HFFc6 (cell line): ENCODE results near the gene GRIN3B. TPM values are rescaled to one million over a fixed set of nuclear protein-coding genes. Genes with fewer than 3 reads are reported as not detected.

ENCODE experiments used
- DNase-seq: peaks from one replicate; pipeline ENCODE4 v3.0.0-alpha.2; 2018
- H3K27ac Mint-ChIP-seq: 2 replicates; pipeline ENCODE4 v1.8.0; 2020; ENCODE audit warnings: mild to moderate bottlenecking, mixed read lengths
- H3K27me3 Mint-ChIP-seq: 2 replicates; pipeline ENCODE4 v1.8.0; 2021; ENCODE audit warnings: mild to moderate bottlenecking, moderate library complexity, mixed read lengths; ENCODE audit not compliant: insufficient read depth
- H3K36me3 Mint-ChIP-seq: 2 replicates; pipeline ENCODE4 v1.8.0; 2021; ENCODE audit warnings: low read depth, mixed read lengths
- H3K4me1 Mint-ChIP-seq: 2 replicates; pipeline ENCODE4 v1.8.0; 2020; ENCODE audit warnings: low read depth, mixed read lengths
- H3K4me3 Mint-ChIP-seq: 2 replicates; pipeline ENCODE4 v1.8.0; 2020; ENCODE audit warnings: mild to moderate bottlenecking, moderate library complexity, mixed read lengths
- H3K9me3 Mint-ChIP-seq: 2 replicates; pipeline ENCODE4 v1.8.0; 2020; ENCODE audit warnings: mild to moderate bottlenecking, mixed read lengths
- total RNA-seq, 6 experiments: library from RNA; stranded (reverse); fragmentation: NEBNext Ultra II Directional; extraction: Animal tissue kit (Norgen Biotek cat#: 25700); gene quantifications; 2 replicates in 1 of 6; 3 replicates in 5 of 6; pipeline ENCODE4 v1.2.3, GENCODE V29; 2021
- TF ChIP-seq, protein P1 (sequence below): fragments of 200-600 bp; sonication (generic); IDR thresholded peaks from 2 replicates; pipeline ENCODE4 v1.5.0; 2021; ENCODE audit warnings: antibody characterized with exemption, mild to moderate bottlenecking

The GRIN3B gene
- total RNA-seq, 6 experiments from 2014 or later: 0.34 to 0.66 (median 0.41) TPM

DNA sequence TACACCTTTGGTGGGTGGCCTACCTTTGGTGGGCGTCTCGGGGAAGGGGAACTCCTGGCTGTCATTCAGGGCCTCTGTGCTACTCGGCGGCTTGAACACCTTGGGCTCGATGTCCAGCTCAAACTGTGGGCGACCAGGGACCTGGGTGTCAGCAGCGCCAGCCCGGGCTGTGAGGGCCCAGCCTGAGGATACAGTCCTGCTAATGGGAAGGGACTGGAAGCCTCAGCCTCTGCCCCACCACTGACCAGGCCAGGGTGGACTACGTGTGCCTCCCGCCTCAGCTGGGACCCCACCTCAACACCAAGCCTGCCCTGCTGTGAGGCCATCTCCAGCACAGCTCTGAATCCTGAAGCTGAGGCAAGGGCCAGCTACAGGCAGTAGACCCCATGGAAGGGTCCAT lies 13.0 kb downstream of the GRIN3B start:
- H3K27me3 Mint-ChIP-seq: no peaks in the 10 kb centered on the region; the same call in none of the 2 replicates
- peaks cover 26% of the 10 kb centered on the region for H3K4me1 Mint-ChIP-seq
- no peak overlapping the region for H3K4me3 Mint-ChIP-seq
- TF ChIP-seq, protein P1, sequence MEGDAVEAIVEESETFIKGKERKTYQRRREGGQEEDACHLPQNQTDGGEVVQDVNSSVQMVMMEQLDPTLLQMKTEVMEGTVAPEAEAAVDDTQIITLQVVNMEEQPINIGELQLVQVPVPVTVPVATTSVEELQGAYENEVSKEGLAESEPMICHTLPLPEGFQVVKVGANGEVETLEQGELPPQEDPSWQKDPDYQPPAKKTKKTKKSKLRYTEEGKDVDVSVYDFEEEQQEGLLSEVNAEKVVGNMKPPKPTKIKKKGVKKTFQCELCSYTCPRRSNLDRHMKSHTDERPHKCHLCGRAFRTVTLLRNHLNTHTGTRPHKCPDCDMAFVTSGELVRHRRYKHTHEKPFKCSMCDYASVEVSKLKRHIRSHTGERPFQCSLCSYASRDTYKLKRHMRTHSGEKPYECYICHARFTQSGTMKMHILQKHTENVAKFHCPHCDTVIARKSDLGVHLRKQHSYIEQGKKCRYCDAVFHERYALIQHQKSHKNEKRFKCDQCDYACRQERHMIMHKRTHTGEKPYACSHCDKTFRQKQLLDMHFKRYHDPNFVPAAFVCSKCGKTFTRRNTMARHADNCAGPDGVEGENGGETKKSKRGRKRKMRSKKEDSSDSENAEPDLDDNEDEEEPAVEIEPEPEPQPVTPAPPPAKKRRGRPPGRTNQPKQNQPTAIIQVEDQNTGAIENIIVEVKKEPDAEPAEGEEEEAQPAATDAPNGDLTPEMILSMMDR: no peak
- no peak for DNase-seq
- H3K9me3 Mint-ChIP-seq: no peaks in the 10 kb centered on the region
- H3K36me3 Mint-ChIP-seq: no peaks in the 10 kb centered on the region
- no peak overlapping the region for H3K27ac Mint-ChIP-seq

DNA sequence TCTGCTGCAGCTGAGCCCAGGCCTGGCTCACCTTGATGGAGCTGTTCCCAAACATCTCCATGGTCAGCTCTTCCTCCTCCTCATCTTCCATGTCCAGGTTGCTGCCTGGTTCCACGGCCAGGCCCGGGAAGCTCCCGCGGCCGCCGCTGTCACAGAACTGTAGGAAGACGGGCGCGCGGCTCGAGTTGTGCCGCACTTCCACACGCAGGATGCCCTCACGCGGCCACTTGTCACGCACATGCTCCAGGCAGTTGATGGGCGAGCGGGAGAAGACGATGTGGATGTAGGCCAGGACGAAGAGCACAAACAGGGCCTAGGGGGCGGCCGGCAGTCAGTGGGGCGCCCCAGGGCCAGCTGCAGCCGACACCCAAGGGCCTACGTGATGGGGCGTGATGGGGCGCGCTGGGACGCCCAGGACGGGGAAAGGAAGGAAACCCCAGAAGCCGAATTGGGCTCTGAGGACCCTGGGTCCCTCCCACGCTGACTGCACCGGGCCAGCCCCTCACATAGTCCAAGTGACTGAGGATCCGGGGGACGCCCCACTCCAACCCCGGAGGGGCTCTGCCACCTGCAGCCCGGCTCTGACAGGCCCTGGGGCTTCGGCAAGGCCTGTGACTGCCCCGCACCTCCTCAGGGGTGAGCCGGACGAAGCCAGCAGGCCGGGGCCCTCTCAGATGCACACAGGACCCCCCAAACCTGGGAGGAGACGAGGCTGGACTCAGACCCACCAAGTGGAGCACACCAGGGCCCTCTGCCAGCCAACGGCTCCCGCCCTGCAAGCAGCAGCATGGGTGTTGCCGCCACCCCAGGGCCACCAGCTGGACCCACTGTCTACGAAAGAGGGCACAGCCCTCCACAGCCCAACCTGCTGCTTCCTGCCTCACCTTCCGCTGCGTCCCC lies 14.2 kb downstream of the GRIN3B start:
- Mint-ChIP-seq H3K27ac (no peak overlapping the region; the same call in 1 of the 2 replicates), H3K9me3 (no peaks in the 10 kb centered on the region), H3K36me3 (no peaks in the 10 kb centered on the region), H3K4me3 (no peak overlapping the region), H3K27me3 (no peaks in the 10 kb centered on the region; the same call in none of the 2 replicates), H3K4me1 (peaks cover 33% of the 10 kb centered on the region)
- DNase-seq: no peak
- TF ChIP-seq, protein P1: no peak

DNA sequence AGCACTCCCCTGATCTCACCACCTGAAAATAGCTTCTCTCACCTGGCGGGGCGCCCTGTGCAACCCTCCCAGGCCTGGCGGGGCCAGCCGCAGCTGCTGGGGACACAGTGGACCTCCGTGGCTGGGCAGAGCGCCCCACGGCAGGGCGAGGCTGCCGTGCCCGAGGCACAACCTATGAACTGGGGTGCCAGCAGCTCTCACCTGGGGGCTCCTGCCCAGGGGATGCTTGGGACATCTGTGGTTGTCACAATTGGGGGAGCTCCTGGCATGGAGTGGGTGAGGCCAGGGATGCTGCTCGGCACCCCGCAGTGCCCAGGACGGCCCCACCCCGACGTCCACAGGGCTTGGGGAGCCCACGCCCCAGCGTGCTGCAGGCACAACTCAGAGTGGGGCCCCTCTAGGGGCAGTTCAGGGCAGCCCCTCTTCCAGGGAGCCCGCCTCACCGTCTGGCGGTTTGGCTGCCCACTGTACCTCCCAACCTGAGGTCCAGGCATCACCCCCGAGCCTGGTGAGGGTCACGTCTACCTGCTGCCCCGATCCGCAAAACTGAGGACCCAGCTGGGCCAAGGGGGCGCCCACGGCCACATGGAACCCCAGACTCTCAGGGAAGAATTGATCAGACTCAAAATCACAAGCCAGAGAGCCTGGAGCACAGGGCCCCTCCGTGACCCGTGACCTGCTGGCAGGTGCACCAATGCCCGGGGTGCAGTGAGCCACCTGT lies 15.0 kb downstream of the GRIN3B start:
- Mint-ChIP-seq H3K27me3 (no peaks in the 10 kb centered on the region; the same call in none of the 2 replicates), H3K27ac (peak overlapping the region; percentile 21; the same call in 1 of the 2 replicates), H3K9me3 (no peaks in the 10 kb centered on the region), H3K36me3 (no peaks in the 10 kb centered on the region), H3K4me3 (no peak overlapping the region), H3K4me1 (peaks cover 28% of the 10 kb centered on the region)
- TF ChIP-seq, protein P1: no peak
- DNase-seq: no peak

DNA sequence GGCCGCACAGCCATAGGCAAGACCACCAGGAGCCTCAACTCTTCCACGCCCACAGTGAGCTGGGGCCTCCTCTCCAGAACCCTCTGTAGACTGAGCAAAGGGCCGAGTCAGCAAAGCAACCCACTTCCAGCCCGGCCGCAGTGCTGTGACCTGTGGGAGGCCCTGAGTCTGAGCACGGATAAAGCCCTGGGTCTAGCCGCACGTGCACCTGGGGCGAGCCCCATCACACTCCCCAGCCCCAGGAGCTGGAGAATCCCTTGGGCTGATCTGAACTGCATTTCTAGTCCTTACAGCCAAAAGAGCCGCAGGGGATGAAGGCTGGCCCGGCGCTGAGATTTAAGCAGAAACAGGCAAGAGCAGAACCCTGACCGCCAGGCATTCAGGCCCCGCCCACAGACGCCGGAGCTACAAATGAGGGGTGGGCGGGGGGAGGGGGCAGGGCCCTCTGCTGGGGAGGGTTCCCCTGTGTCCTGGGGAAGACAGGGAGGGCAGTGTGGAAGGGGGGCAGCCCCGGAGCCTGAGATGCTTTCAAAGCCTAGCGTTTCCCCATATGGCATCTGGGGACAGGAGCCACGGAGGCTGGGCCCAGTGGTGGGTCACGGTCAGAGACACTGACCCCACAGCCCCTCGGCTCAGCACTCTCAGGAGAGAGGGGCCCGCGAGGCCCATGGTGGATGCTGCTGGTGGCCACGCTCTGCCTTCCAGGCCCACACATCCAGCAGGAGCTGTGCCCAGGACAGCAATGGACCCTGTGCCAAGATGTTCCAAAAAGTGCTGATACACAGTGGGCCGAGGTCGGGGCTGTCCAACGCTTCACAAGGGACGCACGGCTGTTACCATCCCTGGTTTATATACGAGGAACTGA lies 15.8 kb downstream of the GRIN3B start:
- DNase-seq: no peak
- H3K4me1 Mint-ChIP-seq: peaks cover 28% of the 10 kb centered on the region
- no peaks in the 10 kb centered on the region; the same call in none of the 2 replicates for H3K27me3 Mint-ChIP-seq
- H3K9me3 Mint-ChIP-seq: peaks cover under 1% of the 10 kb centered on the region; the same call in 1 of the 2 replicates
- TF ChIP-seq, protein P1: no peak
- H3K27ac Mint-ChIP-seq: peak overlapping the region; percentile 97
- H3K4me3 Mint-ChIP-seq: peak overlapping the region; percentile 84
- no peaks in the 10 kb centered on the region for H3K36me3 Mint-ChIP-seq

DNA sequence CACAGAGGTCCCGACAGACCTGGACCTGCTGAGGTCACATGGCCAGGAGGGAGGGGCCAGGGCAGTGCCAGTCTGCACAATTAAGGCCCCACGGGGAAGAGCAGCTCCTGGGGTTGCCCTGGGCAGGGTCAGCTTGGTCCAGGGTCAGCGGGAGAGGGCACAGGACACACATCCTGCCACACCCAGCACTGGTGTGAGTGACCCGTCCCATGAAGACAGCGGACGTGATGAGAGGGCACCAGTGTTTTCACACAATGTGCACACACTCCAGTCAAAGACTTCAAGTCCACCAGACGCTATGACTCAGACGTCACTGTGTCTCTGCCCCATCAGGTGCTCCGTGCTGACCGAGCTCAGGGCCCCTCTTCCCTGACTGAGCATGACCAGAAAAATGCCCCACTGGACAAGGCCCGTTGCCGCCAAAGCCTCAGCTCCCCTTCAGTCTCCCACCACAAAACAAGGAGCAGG lies 16.5 kb downstream of the GRIN3B start:
- DNase-seq: peak; percentile 78
- TF ChIP-seq, protein P1: no peak
- Mint-ChIP-seq H3K36me3 (no peaks in the 10 kb centered on the region), H3K27ac (peak overlapping the region; percentile 97), H3K27me3 (no peaks in the 10 kb centered on the region; the same call in none of the 2 replicates), H3K4me1 (peaks cover 31% of the 10 kb centered on the region), H3K4me3 (peak overlapping the region; percentile 84), H3K9me3 (peaks cover 4% of the 10 kb centered on the region; the same call in 1 of the 2 replicates)
